Gastroesophageal sphincter (tissue), 4 donors: ENCODE results near the gene LYVE1. TPM values are rescaled to one million over a fixed set of nuclear protein-coding genes. Genes with fewer than 3 reads are reported as not detected.

Experiments
- ATAC-seq: fragments of 150-250 bp; one replicate; pipeline ENCODE4 v1.9.1; 2016; ENCODE audit warnings: mild to moderate bottlenecking, moderate library complexity
- H3K27ac ChIP-seq, 4 donors: fragments of 200-600 bp; sonication (generic) in 3 of 4; 1 replicate in 3 of 4; 2 replicates in 1 of 4; pipeline ENCODE4 v1.5.1; 2016 to 2019
- H3K27me3 ChIP-seq: fragments of 200-600 bp; sonication (generic); one replicate; pipeline ENCODE4 v1.5.1; 2019
- H3K36me3 ChIP-seq, 2 donors: fragments of 200-600 bp; sonication (generic); one replicate each; pipeline ENCODE4 v1.5.1; 2019; ENCODE audit warnings: control low read depth in 1 of 2
- H3K4me1 ChIP-seq, 3 donors: fragments of 200-600 bp; sonication (generic); 1 replicate in 2 of 3; 2 replicates in 1 of 3; pipeline ENCODE4 v1.5.1; 2016 to 2019; ENCODE audit warnings: control low read depth in 2 of 3
- H3K4me3 ChIP-seq, 2 donors: fragments of 200-600 bp; sonication (generic); one replicate each; pipeline ENCODE4 v1.5.1; 2019; ENCODE audit warnings: mild to moderate bottlenecking in 1 of 2, moderate library complexity in 1 of 2
- H3K9me3 ChIP-seq, 3 donors: fragments of 200-600 bp; sonication (generic); one replicate each; pipeline ENCODE4 v1.5.1; 2017 to 2019; ENCODE audit warnings: control low read depth in 2 of 3
- EP300 ChIP-seq: sonication (generic); formaldehyde crosslinking; IDR thresholded peaks from one replicate; pipeline ENCODE4 v1.6.1; 2017; ENCODE audit warnings: antibody characterized with exemption, mild to moderate bottlenecking
- POLR2A ChIP-seq, 2 donors: fragments of 450-650 bp; IDR thresholded peaks; one replicate each; pipeline ENCODE4 v1.6.1; 2017; ENCODE audit warnings: antibody characterized with exemption in 2 of 2, mild to moderate bottlenecking in 2 of 2, moderate library complexity in 1 of 2
- POLR2AphosphoS5 ChIP-seq: sonication (generic); formaldehyde crosslinking; IDR thresholded peaks from one replicate; pipeline ENCODE4 v1.6.1; 2017; ENCODE audit warnings: antibody characterized with exemption
- WGBS, 2 donors: methylation state at CpG; one replicate each; pipeline ENCODE4 v1.1.5; 2018; ENCODE audit warnings: low coverage in 1 of 2; 5-methylcytosine and 5-hydroxymethylcytosine counted together
- total RNA-seq, 4 donors: library from RNA; depleted of rRNA; stranded (reverse); fragments of >200 nt; gene quantifications; one replicate each; pipeline ENCODE4 v1.1.0, GENCODE V29; 2016
- TF ChIP-seq, protein P1 (sequence below), 4 experiments: fragments of 200-600 bp in 2 of 4; fragments of 450-650 bp in 2 of 4; sonication (generic) in 1 of 4; IDR thresholded peaks; one replicate each; pipeline ENCODE4 v1.5.1; 2017 to 2019; ENCODE audit warnings: antibody characterized with exemption in 4 of 4, mild to moderate bottlenecking in 2 of 4, moderate library complexity in 2 of 4

The LYVE1 gene
- total RNA-seq, 4 donors from 2014 or later = 13.2 to 191 (median 102) TPM

DNA sequence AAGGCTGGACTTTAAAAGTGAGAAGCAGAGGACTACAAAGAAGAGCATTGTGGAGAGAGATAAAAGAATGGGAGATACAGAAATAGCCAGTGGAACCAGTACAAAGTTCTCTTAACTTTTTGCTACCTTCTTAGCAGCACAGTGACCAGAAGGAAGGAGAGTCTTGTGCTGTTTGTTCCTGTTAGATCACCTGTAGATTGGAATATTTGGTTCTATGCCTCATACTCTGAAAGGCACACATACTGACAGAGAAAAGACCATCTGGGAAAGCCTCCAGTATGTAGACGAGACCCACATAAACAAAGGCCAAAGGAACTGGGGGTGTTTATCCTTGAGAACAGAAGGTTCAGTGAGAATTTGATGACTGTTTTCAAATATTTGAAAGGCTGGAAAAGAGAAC lies 46.2 kb downstream of the LYVE1 start:
- ATAC-seq = no peak
- H3K36me3 ChIP-seq = peaks cover 0 to 79% of the 10 kb centered on the region in 2 donors
- H3K4me3 ChIP-seq = no peak overlapping the region
- TF ChIP-seq EP300 (no peak), POLR2AphosphoS5 (no peak)
- no peaks in the 10 kb centered on the region for H3K9me3 ChIP-seq
- peak overlapping the region in 1 of 4 donors; percentile 31 for H3K27ac ChIP-seq
- H3K4me1 ChIP-seq = peaks cover 0 to 15% (median 0%) of the 10 kb centered on the region in 3 donors
- H3K27me3 ChIP-seq = no peaks in the 10 kb centered on the region
- 31 to 55% methylated on average over 1 of the region's 1 CpG for WGBS, 2 donors

DNA sequence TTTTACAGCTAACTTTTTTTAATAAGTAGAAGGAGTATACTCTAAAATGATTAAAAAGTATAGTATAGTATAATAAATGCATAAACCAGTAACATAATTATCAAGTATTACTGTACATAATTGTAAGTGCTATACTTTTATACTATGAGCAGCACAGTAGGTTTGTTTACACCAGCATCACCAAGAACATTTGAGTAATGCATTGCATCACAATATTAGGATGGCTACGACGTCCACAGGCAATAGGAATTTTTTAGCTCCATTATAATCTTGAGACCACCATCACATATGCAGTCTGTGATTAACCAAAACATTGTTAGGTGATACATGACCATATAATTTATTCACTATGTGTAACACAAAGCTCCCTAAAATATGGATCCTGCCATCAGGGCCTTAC lies 47.9 kb downstream of the LYVE1 start:
- Histone ChIP-seq H3K9me3 (no peaks in the 10 kb centered on the region), H3K27me3 (no peaks in the 10 kb centered on the region), H3K4me3 (no peak overlapping the region), H3K27ac (no peak overlapping the region), H3K36me3 (peaks cover 0 to 78% of the 10 kb centered on the region in 2 donors), H3K4me1 (peaks cover 0 to 12% (median 0%) of the 10 kb centered on the region in 3 donors)
- 80 to 82% methylated on average over 1 to 2 of the region's 2 CpGs for WGBS, 2 donors
- TF ChIP-seq, protein P1, sequence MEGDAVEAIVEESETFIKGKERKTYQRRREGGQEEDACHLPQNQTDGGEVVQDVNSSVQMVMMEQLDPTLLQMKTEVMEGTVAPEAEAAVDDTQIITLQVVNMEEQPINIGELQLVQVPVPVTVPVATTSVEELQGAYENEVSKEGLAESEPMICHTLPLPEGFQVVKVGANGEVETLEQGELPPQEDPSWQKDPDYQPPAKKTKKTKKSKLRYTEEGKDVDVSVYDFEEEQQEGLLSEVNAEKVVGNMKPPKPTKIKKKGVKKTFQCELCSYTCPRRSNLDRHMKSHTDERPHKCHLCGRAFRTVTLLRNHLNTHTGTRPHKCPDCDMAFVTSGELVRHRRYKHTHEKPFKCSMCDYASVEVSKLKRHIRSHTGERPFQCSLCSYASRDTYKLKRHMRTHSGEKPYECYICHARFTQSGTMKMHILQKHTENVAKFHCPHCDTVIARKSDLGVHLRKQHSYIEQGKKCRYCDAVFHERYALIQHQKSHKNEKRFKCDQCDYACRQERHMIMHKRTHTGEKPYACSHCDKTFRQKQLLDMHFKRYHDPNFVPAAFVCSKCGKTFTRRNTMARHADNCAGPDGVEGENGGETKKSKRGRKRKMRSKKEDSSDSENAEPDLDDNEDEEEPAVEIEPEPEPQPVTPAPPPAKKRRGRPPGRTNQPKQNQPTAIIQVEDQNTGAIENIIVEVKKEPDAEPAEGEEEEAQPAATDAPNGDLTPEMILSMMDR (IDR thresholded peaks at IDR 0.05) = no peak
- no peak for TF ChIP-seq EP300
- no peak for ATAC-seq

DNA sequence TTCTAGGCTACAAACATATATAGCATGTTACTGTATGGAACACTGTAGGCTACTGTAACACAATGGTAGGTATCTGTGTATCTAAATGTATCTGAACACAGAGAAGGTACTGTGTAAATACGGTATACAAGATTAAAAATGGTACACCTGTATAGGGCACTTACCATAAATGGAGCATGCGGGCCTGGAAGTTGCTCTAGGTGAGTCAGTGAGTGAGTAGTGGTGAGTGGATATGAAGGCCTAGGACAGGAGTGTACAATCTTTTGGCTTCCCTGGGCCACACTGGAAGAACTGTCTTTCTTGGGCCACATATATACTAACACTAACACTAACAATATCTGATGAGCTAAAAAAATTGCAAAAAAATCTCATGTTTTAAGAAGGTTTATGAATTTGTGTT lies 48.8 kb downstream of the LYVE1 start:
- 92 to 93% methylated on average over 2 of the region's 2 CpGs for WGBS, 2 donors
- Histone ChIP-seq H3K9me3 (no peaks in the 10 kb centered on the region), H3K36me3 (peaks cover 0 to 69% of the 10 kb centered on the region in 2 donors), H3K4me3 (no peak overlapping the region), H3K27me3 (no peaks in the 10 kb centered on the region), H3K27ac (no peak overlapping the region), H3K4me1 (peaks cover 0 to 14% (median 0%) of the 10 kb centered on the region in 3 donors)
- no peak for ATAC-seq
- TF ChIP-seq, protein P1 (IDR thresholded peaks at IDR 0.05) = no peak
- no peak for TF ChIP-seq POLR2A (IDR thresholded peaks at IDR 0.05)

DNA sequence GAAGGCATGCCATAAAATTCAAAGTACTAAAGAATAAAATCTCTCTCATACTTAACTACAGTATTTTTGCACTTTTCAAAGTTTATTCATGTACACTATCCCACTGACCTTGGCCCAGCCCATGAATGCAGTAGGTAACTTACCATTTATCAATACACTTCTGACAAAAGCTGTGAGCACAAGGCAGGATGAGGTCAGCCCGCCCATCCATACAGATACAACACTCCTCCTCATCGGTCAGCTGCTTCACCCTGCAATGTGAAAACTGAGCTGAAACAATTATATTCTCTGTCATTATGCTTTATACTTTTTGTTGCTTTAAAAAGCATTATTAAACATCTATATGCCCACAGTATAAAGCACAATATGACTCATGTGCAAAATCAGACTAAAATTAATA lies 49.6 kb downstream of the LYVE1 start:
- H3K9me3 ChIP-seq = no peaks in the 10 kb centered on the region
- H3K27me3 ChIP-seq = no peaks in the 10 kb centered on the region
- H3K36me3 ChIP-seq = peaks cover 0 to 62% of the 10 kb centered on the region in 2 donors
- 90 to 93% methylated on average over 2 of the region's 2 CpGs for WGBS, 2 donors
- ATAC-seq = no peak
- H3K4me1 ChIP-seq = peaks cover 0 to 21% (median 0%) of the 10 kb centered on the region in 3 donors
- TF ChIP-seq EP300 (no peak), POLR2AphosphoS5 (no peak), POLR2A (IDR thresholded peaks at IDR 0.05) (no peak)
- TF ChIP-seq, protein P1 (IDR thresholded peaks at IDR 0.05) = no peak
- no peak overlapping the region for H3K27ac ChIP-seq
- no peak overlapping the region for H3K4me3 ChIP-seq

DNA sequence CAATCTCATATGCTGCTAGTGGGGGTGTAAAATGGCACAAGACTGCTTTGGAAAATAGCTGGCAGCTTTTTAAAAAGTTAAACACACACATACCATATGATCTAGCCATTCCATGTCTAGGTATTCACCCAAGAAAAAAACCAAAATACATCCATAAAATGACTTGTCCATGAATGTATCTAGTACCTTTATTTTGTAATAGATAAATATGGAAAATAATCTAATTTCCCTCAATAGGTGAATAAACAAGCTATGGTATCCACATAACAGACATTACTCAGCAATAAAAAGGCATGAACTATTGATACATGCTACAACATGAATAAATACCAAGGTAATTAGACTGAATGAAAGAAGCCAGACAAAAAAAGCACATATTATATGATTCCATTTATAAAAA lies 50.3 kb downstream of the LYVE1 start:
- Histone ChIP-seq H3K27me3 (no peaks in the 10 kb centered on the region), H3K9me3 (no peaks in the 10 kb centered on the region), H3K27ac (no peak overlapping the region), H3K4me3 (no peak overlapping the region), H3K4me1 (peaks cover 0 to 21% (median 0%) of the 10 kb centered on the region in 3 donors), H3K36me3 (peaks cover 0 to 58% of the 10 kb centered on the region in 2 donors)
- TF ChIP-seq POLR2A (IDR thresholded peaks at IDR 0.05) = no peak
- TF ChIP-seq, protein P1 (IDR thresholded peaks at IDR 0.05) = no peak
- TF ChIP-seq POLR2AphosphoS5 = no peak
- TF ChIP-seq EP300 = no peak
- ATAC-seq = no peak
